ENCODE data around the gene HS3ST1.
"Not testable (repeated sequence)": the region's sequence is repeated elsewhere in the genome, so short reads cannot be mapped to it uniquely, and the experiment has no call there.

DNA sequence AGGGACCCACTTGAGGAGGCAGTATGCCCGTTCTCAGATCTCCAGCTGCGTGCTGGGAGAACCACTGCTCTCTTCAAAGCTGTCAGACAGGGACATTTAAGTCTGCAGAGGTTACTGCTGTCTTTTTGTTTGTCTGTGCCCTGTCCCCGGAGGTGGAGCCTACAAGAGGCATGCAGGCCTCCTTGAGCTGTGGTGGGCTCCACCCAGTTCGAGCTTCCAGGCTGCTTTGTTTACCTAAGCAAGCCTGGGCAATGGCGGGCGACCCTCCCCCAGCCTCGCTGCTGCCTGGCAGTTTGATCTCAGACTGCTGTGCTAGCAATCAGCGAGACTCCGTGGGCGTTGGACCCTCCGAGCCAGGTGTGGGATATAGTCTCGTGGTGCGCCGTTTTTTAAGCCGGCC, 44.6 kb downstream of the HS3ST1 start:
- TF ChIP-seq, protein P1, sequence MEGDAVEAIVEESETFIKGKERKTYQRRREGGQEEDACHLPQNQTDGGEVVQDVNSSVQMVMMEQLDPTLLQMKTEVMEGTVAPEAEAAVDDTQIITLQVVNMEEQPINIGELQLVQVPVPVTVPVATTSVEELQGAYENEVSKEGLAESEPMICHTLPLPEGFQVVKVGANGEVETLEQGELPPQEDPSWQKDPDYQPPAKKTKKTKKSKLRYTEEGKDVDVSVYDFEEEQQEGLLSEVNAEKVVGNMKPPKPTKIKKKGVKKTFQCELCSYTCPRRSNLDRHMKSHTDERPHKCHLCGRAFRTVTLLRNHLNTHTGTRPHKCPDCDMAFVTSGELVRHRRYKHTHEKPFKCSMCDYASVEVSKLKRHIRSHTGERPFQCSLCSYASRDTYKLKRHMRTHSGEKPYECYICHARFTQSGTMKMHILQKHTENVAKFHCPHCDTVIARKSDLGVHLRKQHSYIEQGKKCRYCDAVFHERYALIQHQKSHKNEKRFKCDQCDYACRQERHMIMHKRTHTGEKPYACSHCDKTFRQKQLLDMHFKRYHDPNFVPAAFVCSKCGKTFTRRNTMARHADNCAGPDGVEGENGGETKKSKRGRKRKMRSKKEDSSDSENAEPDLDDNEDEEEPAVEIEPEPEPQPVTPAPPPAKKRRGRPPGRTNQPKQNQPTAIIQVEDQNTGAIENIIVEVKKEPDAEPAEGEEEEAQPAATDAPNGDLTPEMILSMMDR (IDR thresholded peaks at IDR 0.05; ENCODE audit: insufficient read depth, low read length, poor library complexity, severe bottlenecking): not testable (repeated sequence)
- TF ChIP-seq EZH2phosphoT487 (conservative IDR thresholded peaks at IDR 0.05; ENCODE audit: low read length): not testable (repeated sequence)

All from SU-DHL-6 (cell line).